ENCODE results near the gene VAV1.

DNA sequence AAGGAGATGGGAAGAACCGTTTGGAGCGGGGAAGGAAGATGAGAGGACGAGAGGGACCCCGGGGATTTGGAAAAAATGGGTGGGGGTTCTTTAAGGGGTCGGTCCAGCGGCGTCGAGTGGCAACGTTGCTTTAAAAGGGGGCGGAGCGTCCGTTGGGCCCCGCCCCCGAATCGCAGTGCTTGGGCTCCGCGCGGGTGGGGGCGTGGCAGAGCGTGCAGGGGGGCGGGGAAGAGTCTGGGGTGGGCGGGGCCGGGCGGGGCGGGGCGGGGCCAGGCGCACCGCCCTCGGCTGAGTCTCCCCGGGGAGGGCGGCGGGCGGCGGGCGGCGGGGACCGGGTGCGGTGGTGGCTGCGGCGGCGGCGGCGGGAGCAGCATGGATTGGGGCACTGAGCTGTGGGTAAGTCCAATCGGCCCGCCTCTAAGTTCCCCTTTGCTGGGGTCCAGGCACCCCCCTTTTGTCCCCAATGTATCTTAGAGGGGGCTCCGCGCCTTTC, 33.1 kb upstream of the VAV1 start, which contains the start of gene TRIP10:
- peak; percentile 65 for TF ChIP-seq POLR2A (IDR thresholded peaks at IDR 0.05)
- TF ChIP-seq, protein P1, sequence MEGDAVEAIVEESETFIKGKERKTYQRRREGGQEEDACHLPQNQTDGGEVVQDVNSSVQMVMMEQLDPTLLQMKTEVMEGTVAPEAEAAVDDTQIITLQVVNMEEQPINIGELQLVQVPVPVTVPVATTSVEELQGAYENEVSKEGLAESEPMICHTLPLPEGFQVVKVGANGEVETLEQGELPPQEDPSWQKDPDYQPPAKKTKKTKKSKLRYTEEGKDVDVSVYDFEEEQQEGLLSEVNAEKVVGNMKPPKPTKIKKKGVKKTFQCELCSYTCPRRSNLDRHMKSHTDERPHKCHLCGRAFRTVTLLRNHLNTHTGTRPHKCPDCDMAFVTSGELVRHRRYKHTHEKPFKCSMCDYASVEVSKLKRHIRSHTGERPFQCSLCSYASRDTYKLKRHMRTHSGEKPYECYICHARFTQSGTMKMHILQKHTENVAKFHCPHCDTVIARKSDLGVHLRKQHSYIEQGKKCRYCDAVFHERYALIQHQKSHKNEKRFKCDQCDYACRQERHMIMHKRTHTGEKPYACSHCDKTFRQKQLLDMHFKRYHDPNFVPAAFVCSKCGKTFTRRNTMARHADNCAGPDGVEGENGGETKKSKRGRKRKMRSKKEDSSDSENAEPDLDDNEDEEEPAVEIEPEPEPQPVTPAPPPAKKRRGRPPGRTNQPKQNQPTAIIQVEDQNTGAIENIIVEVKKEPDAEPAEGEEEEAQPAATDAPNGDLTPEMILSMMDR (IDR thresholded peaks at IDR 0.05), result no peak

Data from ovary (tissue), 3 donors.